GM21619 (cell line): ENCODE results near the gene C1QTNF6.

ENCODE experiments used
- ATAC-seq: cut with Tn5 transposase; IDR thresholded peaks from one replicate; pipeline ENCODE4 v1.9.1; 2021; ENCODE audit not compliant: unreplicated experiment

The C1QTNF6 gene

DNA sequence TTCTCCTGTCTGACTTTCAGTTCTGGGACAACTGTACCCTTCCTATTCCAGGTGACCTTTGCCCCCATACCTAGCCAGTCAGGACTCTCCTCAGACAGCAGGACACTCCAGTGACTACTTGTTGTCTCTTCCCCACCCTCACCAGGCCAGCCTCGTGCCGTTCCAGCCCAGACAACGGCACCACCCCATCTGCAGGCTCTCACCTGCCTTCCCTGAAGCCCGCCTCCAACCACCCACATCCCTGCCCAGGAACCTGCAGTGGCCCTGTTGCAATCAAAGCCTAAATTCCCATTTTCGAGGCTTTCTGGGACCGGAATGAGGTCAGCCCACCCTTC, 42.0 kb downstream of the C1QTNF6 start:
- no peak for ATAC-seq

- no peak for ATAC-seq
Observed at GRCh38 chr22:37145180-37146050, 42.6 kb downstream of the C1QTNF6 start.

DNA sequence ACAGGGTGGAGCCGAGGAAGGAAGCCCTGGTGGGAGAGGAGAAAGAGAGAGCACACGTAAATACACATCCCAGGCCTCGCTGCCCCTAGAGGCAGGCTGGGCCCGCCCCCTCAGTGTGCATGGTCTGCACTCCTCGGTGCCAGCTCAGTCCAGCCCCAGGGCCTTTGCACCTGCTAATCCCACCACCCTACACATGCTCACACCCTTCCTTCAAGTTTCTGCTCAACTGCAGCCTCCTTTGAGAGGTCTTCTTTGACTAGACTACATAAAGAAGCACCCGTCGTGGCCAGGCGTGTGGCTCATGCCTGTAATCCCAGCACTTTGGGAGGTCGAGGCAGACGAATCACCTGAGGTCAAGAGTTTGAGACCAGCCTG, 43.9 kb downstream of the C1QTNF6 start:
- no peak for ATAC-seq

DNA sequence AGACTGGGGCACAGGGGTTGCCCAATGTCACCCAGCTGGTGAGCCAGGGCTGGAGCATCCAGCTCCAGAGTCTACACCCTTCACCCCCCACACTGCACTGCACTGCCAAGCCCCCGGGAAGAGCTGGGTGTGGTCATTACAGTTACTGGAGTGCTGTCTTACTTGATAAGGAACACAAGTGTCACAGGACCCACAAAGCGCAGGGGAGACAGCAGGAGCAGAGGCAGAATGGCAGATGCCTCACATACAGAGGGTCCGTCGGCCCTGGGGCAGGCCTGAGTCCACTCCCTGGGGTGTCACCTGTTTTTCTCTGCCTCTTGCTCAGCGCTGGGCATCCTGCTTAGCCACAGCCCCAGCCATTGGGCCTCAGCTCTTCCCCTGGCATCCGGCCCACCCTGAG, 46.1 kb downstream of the C1QTNF6 start:
- ATAC-seq = no peak

DNA sequence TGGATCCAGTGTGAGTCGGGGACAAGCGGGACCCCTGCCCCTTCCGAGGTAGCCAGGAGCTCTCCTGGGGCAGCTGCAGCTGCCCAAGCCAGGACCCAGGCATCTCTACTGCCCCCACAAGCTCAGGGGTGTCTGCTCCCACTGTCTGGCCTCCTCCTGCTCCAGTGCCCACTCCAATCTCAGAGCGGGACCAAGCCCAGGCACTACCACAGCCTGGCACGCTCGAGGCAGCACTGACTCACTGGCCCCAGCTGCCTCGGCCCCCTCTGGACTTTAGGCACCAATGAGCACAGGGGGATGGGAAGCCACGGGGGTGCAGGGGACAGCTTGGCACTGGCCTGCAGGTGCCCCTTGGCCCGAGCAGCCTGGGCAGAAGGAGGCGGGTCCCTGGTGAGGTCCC, 46.6 kb downstream of the C1QTNF6 start:
- ATAC-seq = no peak

DNA sequence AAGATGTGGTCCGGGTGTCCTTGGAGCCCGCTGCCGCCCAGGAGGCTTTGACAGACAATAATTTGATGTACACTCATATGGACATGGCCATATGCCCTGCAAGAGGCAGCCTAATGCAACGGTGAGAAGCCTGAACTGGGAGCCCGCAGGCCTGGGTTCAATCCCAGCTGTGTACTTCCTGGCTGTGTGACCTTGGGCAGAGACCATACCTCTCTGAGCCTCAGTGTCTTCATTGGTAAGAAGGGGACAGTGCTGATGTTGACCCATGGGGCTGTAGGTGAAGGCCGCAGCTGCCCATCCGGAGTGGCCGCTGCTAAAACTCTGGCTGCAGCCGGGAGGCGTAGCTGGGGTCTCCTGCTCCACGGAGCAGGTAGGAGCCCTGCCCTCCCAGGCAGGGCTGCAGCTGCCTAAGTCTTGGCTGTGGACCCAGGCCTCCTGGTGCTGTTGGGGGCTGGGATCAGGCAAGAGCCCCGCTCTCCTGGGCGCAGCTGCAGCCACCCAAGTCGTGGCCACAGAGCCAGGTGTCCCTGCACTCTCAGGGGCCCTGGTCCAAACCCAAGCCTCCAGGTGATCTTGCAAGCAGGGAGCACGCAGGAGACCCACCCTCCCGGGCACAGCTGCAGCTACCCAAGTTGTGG, 47.2 kb downstream of the C1QTNF6 start:
- no peak for ATAC-seq

GRCh38 chr22:37139762-37140161, 48.3 kb downstream of the C1QTNF6 start:
- ATAC-seq = no peak

GRCh38 chr22:37138849-37139561, 49.0 kb downstream of the C1QTNF6 start:
- ATAC-seq = no peak

- ATAC-seq = no peak
Observed at GRCh38 chr22:37137903-37138665, 50.0 kb downstream of the C1QTNF6 start.

DNA sequence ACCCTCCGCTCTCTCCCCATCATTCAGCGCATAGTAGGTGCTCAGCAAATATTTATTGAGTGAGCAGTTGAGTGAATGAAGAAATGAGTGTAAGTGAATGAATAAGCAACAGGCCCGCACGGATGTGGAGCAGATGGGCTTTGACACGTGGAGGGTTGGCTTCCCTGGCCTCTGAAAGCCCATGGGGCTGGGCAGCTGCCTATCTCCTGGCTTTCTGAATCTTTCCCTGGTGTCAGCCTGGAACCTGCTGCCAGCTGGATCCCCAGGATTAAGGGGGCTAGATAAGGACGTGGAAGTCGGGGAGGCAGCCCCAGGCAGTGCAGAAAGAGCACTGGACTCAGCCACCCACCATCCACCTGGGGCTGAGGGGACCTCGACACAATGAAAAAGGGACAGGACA, 50.9 kb downstream of the C1QTNF6 start:
- no peak for ATAC-seq

GRCh38 chr22:37135023-37135422, 53.0 kb downstream of the C1QTNF6 start:
- no peak for ATAC-seq

GRCh38 chr22:37133304-37134018, 54.6 kb downstream of the C1QTNF6 start:
- ATAC-seq = no peak

DNA sequence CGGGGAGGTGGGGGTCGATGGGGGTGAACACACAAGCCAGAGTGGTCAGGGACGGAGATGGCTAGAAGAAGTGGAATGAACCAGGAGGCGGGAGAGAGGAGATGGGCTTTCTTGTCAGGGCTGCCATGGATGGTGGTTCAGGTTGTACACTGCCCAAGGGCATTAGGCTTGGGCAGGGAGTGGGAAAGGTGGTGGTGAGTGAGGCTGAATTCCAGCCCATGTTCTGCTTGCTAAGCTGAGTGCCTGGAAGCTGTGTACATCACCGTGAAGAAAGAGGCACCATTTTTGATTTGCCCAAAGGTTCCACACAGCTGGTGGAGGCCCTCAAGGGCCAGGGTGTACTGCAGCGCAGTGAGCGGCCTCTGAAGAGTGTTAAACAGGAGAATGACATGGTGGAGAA, 55.3 kb downstream of the C1QTNF6 start:
- ATAC-seq = no peak
